Neural cell (in vitro differentiated cells): ENCODE results near the gene ZXDC. TPM values are rescaled to one million over a fixed set of nuclear protein-coding genes. Genes with fewer than 3 reads are reported as not detected.

Experiments
- H2AFZ ChIP-seq: fragments of 200-600, 300-800 bp; sonication (generic), shearing (Covaris generic); 2 replicates; pipeline ENCODE4 v1.6.0; 2014; ENCODE audit warnings: low read depth, mild to moderate bottlenecking, antibody characterized with exemption, low read length, moderate library complexity
- H3F3A ChIP-seq: fragments of 200-600 bp; shearing (Covaris generic); 2 replicates; pipeline ENCODE4 v1.6.1; 2016; ENCODE audit warnings: mild to moderate bottlenecking, moderate library complexity, mixed read lengths, antibody characterized with exemption, low read length; ENCODE audit not compliant: insufficient read depth, poor library complexity, severe bottlenecking
- H3K27ac ChIP-seq: fragments of 200-600, 300-800 bp; sonication (generic), shearing (Covaris generic); 2 replicates; pipeline ENCODE4 v1.5.1; 2014; ENCODE audit warnings: mild to moderate bottlenecking, low read length, moderate library complexity
- H3K27me3 ChIP-seq: fragments of 300-800, 200-600 bp; sonication (generic), shearing (Covaris generic); 2 replicates; pipeline ENCODE4 v1.6.0; 2014; ENCODE audit warnings: mild to moderate bottlenecking, low read depth, low read length, moderate library complexity; ENCODE audit not compliant: insufficient read depth
- H3K36me3 ChIP-seq: fragments of 300-800, 200-600 bp; sonication (generic), shearing (Covaris generic); 2 replicates; pipeline ENCODE4 v1.5.1; 2014; ENCODE audit warnings: mild to moderate bottlenecking, antibody characterized with exemption, low read length, moderate library complexity; ENCODE audit not compliant: insufficient read depth
- H3K4me2 ChIP-seq: fragments of 300-800, 200-600 bp; sonication (generic), shearing (Covaris generic); 2 replicates; pipeline ENCODE4 v1.6.0; 2014; ENCODE audit warnings: mild to moderate bottlenecking, low read length
- H3K4me3 ChIP-seq: fragments of 300-800, 200-600 bp; sonication (generic), shearing (Covaris generic); 2 replicates; pipeline ENCODE4 v1.5.1; 2014; ENCODE audit warnings: mild to moderate bottlenecking, low read length, moderate library complexity
- H3K79me2 ChIP-seq: fragments of 200-600 bp; shearing (Covaris generic); replicated peaks from 2 replicates; pipeline ENCODE4 v1.6.0; 2014; ENCODE audit warnings: mild to moderate bottlenecking, low read length, moderate library complexity; ENCODE audit not compliant: insufficient read depth
- H3K9ac ChIP-seq: fragments of 300-800, 200-600 bp; sonication (generic), shearing (Covaris generic); 2 replicates; pipeline ENCODE4 v1.6.1; 2016; ENCODE audit warnings: mild to moderate bottlenecking, low read length, mixed read lengths
- H3K9me2 ChIP-seq: fragments of 200-600 bp; shearing (Covaris generic); 2 replicates; pipeline ENCODE4 v1.6.1; 2016; ENCODE audit warnings: mild to moderate bottlenecking, low read length, mixed read lengths; ENCODE audit not compliant: insufficient read depth
- H3K9me3 ChIP-seq: fragments of 200-600, 300-800 bp; sonication (generic), shearing (Covaris generic); 2 replicates; pipeline ENCODE4 v1.6.1; 2016; ENCODE audit warnings: mild to moderate bottlenecking, mixed run types, low read length, moderate library complexity, mixed read lengths
- H4K20me1 ChIP-seq: fragments of 200-600 bp; shearing (Covaris generic); 2 replicates; pipeline ENCODE4 v1.6.1; 2016; ENCODE audit warnings: mild to moderate bottlenecking, mixed run types; ENCODE audit not compliant: insufficient read depth
- EP300 ChIP-seq: fragments of 450-650 bp; conservative IDR thresholded peaks from 2 replicates; pipeline ENCODE4 v1.6.1; 2014; ENCODE audit warnings: antibody characterized with exemption, mild to moderate bottlenecking, moderate library complexity; ENCODE audit not compliant: poor library complexity, severe bottlenecking
- EZH2 ChIP-seq: fragments of 200-600, 300-800 bp; shearing (Covaris generic), sonication (generic); IDR thresholded peaks from 2 replicates; pipeline ENCODE4 v1.6.1; 2014; ENCODE audit warnings: antibody characterized with exemption, low read length, borderline replicate concordance, mild to moderate bottlenecking; ENCODE audit not compliant: insufficient read depth, poor library complexity, severe bottlenecking
- MXI1 ChIP-seq: fragments of 450-650 bp; conservative IDR thresholded peaks from 2 replicates; pipeline ENCODE4 v1.6.1; 2014; ENCODE audit warnings: antibody characterized with exemption, mild to moderate bottlenecking; ENCODE audit not compliant: poor library complexity, severe bottlenecking
- POLR2AphosphoS5 ChIP-seq: IDR thresholded peaks from 2 replicates; pipeline ENCODE4 v1.6.1; 2012
- RAD21 ChIP-seq: fragments of 450-650 bp; conservative IDR thresholded peaks from 2 replicates; pipeline ENCODE4 v1.6.1; 2014; ENCODE audit warnings: antibody characterized with exemption, mild to moderate bottlenecking, moderate library complexity
- REST ChIP-seq: IDR thresholded peaks from 2 replicates; pipeline ENCODE4 v1.6.1; 2012; ENCODE audit warnings: borderline replicate concordance
- SMC3 ChIP-seq: fragments of 450-650 bp; conservative IDR thresholded peaks from 2 replicates; pipeline ENCODE4 v1.6.1; 2014; ENCODE audit warnings: antibody characterized with exemption, mild to moderate bottlenecking, moderate library complexity; ENCODE audit not compliant: poor library complexity
- TAF1 ChIP-seq: IDR thresholded peaks from 2 replicates; pipeline ENCODE4 v1.6.1; 2012; ENCODE audit warnings: low read depth
- polyA plus RNA-seq: library from polyadenylated mRNA; depleted of rRNA; stranded (reverse); fragments of >200 nt; gene quantifications from 2 replicates; pipeline ENCODE4 v1.2.3, GENCODE V29; 2014
- TF ChIP-seq, protein P1 (sequence below): fragments of 450-650 bp; IDR thresholded peaks from 2 replicates; pipeline ENCODE4 v1.5.1; 2014; ENCODE audit warnings: antibody characterized with exemption, mild to moderate bottlenecking, moderate library complexity; ENCODE audit not compliant: poor library complexity, severe bottlenecking

Gene ZXDC
- polyA plus RNA-seq, 1 donor from 2014 or later: 22.2 TPM

DNA sequence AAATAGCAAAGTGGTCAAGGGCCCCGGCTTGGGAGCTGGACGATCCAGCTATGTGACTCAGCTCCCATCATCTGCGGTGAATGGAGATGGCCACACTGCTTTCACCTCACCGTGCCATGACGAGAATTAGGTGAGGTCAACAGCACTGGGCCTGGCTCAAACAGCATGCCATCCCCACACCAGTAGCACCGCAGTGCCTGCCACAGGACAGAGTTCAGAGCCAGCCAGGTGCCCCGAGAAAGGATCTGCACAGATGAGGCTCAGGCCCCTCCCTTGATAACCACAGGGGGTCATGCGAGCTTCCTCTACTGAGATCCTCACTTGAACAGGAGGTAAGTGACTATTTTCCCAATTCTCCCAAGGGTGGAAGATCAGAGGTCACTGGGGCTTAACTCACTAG lies 29.4 kb downstream of the ZXDC start:
- H3K9me2 ChIP-seq: no peaks in the 10 kb centered on the region
- no peak overlapping the region for H2AFZ ChIP-seq
- no peak overlapping the region for H3K9ac ChIP-seq
- no peak overlapping the region for H3K4me2 ChIP-seq
- H3K27ac ChIP-seq: no peak overlapping the region
- no peak for TF ChIP-seq TAF1
- TF ChIP-seq POLR2AphosphoS5: no peak
- no peak for TF ChIP-seq MXI1
- no peak for TF ChIP-seq EP300
- TF ChIP-seq REST: no peak
- TF ChIP-seq RAD21: no peak
- TF ChIP-seq, protein P1, sequence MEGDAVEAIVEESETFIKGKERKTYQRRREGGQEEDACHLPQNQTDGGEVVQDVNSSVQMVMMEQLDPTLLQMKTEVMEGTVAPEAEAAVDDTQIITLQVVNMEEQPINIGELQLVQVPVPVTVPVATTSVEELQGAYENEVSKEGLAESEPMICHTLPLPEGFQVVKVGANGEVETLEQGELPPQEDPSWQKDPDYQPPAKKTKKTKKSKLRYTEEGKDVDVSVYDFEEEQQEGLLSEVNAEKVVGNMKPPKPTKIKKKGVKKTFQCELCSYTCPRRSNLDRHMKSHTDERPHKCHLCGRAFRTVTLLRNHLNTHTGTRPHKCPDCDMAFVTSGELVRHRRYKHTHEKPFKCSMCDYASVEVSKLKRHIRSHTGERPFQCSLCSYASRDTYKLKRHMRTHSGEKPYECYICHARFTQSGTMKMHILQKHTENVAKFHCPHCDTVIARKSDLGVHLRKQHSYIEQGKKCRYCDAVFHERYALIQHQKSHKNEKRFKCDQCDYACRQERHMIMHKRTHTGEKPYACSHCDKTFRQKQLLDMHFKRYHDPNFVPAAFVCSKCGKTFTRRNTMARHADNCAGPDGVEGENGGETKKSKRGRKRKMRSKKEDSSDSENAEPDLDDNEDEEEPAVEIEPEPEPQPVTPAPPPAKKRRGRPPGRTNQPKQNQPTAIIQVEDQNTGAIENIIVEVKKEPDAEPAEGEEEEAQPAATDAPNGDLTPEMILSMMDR: no peak
- TF ChIP-seq EZH2: no peak
- no peak for TF ChIP-seq SMC3
- no peaks in the 10 kb centered on the region for H3K27me3 ChIP-seq
- H3K79me2 ChIP-seq: no peaks in the 10 kb centered on the region
- no peaks in the 10 kb centered on the region for H3K36me3 ChIP-seq
- H3F3A ChIP-seq: no peaks in the 10 kb centered on the region
- no peaks in the 10 kb centered on the region for H3K9me3 ChIP-seq
- H4K20me1 ChIP-seq: no peaks in the 10 kb centered on the region
- no peak overlapping the region for H3K4me3 ChIP-seq

- Histone ChIP-seq H3F3A (no peaks in the 10 kb centered on the region), H3K27ac (no peak overlapping the region), H3K79me2 (no peaks in the 10 kb centered on the region), H3K9me3 (no peaks in the 10 kb centered on the region), H4K20me1 (no peaks in the 10 kb centered on the region), H2AFZ (no peak overlapping the region), H3K4me2 (no peak overlapping the region), H3K4me3 (no peak overlapping the region), H3K36me3 (no peaks in the 10 kb centered on the region), H3K9ac (no peak overlapping the region), H3K9me2 (no peaks in the 10 kb centered on the region), H3K27me3 (no peaks in the 10 kb centered on the region)
- TF ChIP-seq REST (no peak), EP300 (no peak), SMC3 (no peak), TAF1 (no peak), MXI1 (no peak), POLR2AphosphoS5 (no peak)
- TF ChIP-seq, protein P1: no peak
These were observed 30.2 kb downstream of the ZXDC start for GRCh38 chr3:126445506-126445905.
